Measurements from ENCODE around the gene NCAPD3. TPM values are rescaled to one million over a fixed set of nuclear protein-coding genes. Genes with fewer than 3 reads are reported as not detected.

NCAPD3 gene, protein sequence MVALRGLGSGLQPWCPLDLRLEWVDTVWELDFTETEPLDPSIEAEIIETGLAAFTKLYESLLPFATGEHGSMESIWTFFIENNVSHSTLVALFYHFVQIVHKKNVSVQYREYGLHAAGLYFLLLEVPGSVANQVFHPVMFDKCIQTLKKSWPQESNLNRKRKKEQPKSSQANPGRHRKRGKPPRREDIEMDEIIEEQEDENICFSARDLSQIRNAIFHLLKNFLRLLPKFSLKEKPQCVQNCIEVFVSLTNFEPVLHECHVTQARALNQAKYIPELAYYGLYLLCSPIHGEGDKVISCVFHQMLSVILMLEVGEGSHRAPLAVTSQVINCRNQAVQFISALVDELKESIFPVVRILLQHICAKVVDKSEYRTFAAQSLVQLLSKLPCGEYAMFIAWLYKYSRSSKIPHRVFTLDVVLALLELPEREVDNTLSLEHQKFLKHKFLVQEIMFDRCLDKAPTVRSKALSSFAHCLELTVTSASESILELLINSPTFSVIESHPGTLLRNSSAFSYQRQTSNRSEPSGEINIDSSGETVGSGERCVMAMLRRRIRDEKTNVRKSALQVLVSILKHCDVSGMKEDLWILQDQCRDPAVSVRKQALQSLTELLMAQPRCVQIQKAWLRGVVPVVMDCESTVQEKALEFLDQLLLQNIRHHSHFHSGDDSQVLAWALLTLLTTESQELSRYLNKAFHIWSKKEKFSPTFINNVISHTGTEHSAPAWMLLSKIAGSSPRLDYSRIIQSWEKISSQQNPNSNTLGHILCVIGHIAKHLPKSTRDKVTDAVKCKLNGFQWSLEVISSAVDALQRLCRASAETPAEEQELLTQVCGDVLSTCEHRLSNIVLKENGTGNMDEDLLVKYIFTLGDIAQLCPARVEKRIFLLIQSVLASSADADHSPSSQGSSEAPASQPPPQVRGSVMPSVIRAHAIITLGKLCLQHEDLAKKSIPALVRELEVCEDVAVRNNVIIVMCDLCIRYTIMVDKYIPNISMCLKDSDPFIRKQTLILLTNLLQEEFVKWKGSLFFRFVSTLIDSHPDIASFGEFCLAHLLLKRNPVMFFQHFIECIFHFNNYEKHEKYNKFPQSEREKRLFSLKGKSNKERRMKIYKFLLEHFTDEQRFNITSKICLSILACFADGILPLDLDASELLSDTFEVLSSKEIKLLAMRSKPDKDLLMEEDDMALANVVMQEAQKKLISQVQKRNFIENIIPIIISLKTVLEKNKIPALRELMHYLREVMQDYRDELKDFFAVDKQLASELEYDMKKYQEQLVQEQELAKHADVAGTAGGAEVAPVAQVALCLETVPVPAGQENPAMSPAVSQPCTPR (N-terminal part only)
- 10 to 100 TPM; 25.7 to 29.6 TPM for total RNA-seq
- polyA plus RNA-seq (2013, experiment 1 of 2): 20.8 TPM
- polyA plus RNA-seq (2013, experiment 2 of 2): 29.7 TPM
- total RNA-seq: 22.9 to 290 (median 94.7) reads per million in 172 experiments

DNA sequence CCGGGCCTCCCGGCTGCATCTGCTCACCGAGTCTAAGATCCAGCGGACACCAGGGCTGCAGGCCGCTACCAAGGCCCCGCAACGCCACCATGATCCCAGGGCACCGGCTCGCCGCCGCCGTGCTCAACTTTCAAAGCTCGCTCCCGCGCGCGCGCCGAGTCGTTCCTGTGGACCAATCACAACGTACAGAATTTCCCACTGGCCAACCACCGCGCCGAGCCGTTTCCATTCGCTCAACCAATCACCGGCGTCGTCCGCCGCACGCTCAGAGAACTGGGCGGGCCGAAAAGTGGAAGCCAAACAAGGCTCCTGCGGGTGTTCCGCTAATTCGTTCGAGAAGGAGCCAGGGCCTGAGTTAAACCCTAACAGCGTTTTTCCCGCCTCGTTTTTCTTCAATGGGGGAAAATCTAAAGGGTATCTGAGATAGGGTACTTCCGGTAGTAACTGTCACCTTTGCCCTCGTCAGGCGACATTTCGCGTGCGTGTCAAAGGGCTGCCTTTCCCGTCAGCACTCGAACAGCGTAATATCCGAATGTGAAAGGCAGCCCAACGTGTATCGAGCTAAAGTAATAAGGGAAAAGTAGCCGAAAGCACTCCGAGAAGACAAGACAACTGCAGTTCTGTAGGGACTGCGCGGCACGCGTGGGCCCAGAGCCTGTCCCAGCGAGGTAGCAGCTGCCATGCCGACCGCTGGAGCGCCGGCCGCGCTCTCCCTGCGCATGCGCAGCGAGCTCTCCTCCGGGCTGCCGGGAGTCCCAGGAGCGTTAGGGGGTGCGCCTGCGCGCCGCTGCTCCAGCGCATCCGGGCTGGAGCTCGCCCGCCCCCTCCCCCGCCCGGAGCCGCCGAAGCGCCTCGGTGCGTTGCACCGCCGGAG lies at the start of gene NCAPD3, which contains the start of gene VPS26B:
Gene NCAPD3 (minus strand): TSS at position 132 of the 874 bp plus-strand sequence. CDS start 41 bp downstream, at position 91.
Gene VPS26B (plus strand): TSS at position 836 of the 874 bp plus-strand sequence. CDS start 452 bp downstream, outside the sequence.
- Mint-ChIP-seq H3K27me3 (peaks cover 4% of the 10 kb centered on the region), H3K27ac (peak within 1 kb of the TSS; percentile 99), H3K4me1 (ENCODE audit: low read depth) (peaks cover 69% of the 10 kb centered on the region), H3K4me3 (peak within 1 kb of the TSS; percentile 98), H3K36me3 (ENCODE audit: low read depth) (peaks cover 39% of the 10 kb centered on the region), H3K9me3 (no peaks in the 10 kb centered on the region)
- peaks cover 9% of the 10 kb centered on the region for H3K36me3 ChIP-seq (ENCODE audit: insufficient read depth, low read length)
- ChIA-PET CTCF (interaction anchor here (1.3 to 3.2 kb wide), 5 partner anchors 17 to 52 kb away, joined by 4 to 19 read pairs (median 6); partner anchors contain the start of genes ACAD8, GLB1L3 and THYN1), POLR2A (interaction anchor here (0.7 to 4.3 kb wide), 16 partner anchors 10 to 296 kb away, joined by 3 to 94 read pairs (median 6); partner anchors contain the start of genes ACAD8, GLB1L3, JAM3 and THYN1)
- peak within 1 kb of the TSS; percentile 84 for H3K4me3 ChIP-seq (ENCODE audit: low read length)
- H3K9me3 ChIP-seq (ENCODE audit: control insufficient read depth in 1 of 2, insufficient read depth in 1 of 2, low read length in 2 of 2): no peaks in the 10 kb centered on the region
- no peaks in the 10 kb centered on the region for H3K27me3 ChIP-seq (ENCODE audit: control insufficient read depth in 1 of 2, insufficient read depth in 2 of 2, low read length in 2 of 2)
- peak; percentile 80 for ATAC-seq (ENCODE audit: poor library complexity)
- intact Hi-C loops (cut with DNase I, micrococcal nuclease): loop anchor here (1.0 to 10.0 kb wide), 6 partner anchors 29 to 269 kb away; partner anchors contain the start of genes ACAD8 (in 2 of the 2), IGSF9B (in 2 of the 2), THYN1 (in 2 of the 2) and GLB1L3 (in 1 of the 2)
- DNase-seq: peak; percentile 92 to 99 (median 94)
- TF ChIP-seq, protein P1, sequence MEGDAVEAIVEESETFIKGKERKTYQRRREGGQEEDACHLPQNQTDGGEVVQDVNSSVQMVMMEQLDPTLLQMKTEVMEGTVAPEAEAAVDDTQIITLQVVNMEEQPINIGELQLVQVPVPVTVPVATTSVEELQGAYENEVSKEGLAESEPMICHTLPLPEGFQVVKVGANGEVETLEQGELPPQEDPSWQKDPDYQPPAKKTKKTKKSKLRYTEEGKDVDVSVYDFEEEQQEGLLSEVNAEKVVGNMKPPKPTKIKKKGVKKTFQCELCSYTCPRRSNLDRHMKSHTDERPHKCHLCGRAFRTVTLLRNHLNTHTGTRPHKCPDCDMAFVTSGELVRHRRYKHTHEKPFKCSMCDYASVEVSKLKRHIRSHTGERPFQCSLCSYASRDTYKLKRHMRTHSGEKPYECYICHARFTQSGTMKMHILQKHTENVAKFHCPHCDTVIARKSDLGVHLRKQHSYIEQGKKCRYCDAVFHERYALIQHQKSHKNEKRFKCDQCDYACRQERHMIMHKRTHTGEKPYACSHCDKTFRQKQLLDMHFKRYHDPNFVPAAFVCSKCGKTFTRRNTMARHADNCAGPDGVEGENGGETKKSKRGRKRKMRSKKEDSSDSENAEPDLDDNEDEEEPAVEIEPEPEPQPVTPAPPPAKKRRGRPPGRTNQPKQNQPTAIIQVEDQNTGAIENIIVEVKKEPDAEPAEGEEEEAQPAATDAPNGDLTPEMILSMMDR (IDR thresholded peaks at IDR 0.05): no peak
- H3K4me1 ChIP-seq (ENCODE audit: insufficient read depth, low read length): peaks cover 43% of the 10 kb centered on the region
- H3K27ac ChIP-seq (ENCODE audit: low read depth in 1 of 2, low read length in 2 of 2): peak within 1 kb of the TSS; percentile 88 to 96

DNA sequence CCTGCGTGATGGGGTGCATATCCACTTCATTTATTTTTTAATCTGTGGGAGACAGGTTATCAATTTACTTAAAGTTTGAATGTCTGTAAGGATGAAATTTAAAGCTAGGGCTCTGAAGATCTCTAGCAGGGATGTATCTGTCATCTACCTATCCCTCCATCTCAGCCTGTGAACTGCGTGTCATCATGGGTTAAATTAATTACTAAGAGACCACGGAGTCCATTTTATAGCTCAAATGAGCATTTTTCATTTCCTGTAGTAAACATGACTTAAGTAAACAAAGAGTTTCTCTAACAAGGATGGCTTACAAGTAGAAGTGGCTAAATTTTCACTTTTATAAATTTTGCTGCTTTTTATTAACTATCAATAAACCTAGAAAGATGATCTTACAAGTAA lies 49.5 kb upstream of the NCAPD3 start:
- Histone ChIP-seq H3K27me3 (ENCODE audit: control insufficient read depth in 1 of 2, insufficient read depth in 2 of 2, low read length in 2 of 2) (peaks cover 6% of the 10 kb centered on the region in 2 experiments), H3K4me1 (ENCODE audit: insufficient read depth, low read length) (peaks cover 45% of the 10 kb centered on the region), H3K27ac (ENCODE audit: low read depth in 1 of 2, low read length in 2 of 2) (no peak overlapping the region), H3K4me3 (ENCODE audit: low read length) (no peak overlapping the region), H3K9me3 (ENCODE audit: control insufficient read depth in 1 of 2, insufficient read depth in 1 of 2, low read length in 2 of 2) (peaks cover under 1 to 16% of the 10 kb centered on the region in 2 experiments), H3K36me3 (ENCODE audit: insufficient read depth, low read length) (no peaks in the 10 kb centered on the region)
- DNase-seq (no peak), ATAC-seq (ENCODE audit: poor library complexity) (no peak)
- H3K4me1 Mint-ChIP-seq (ENCODE audit: low read depth): peaks cover 64% of the 10 kb centered on the region
- ChIA-PET CTCF (interaction anchor here (1.0 to 3.4 kb wide), 3 partner anchors 10 to 50 kb away, joined by 3 to 23 read pairs (median 6); partner anchors contain the start of gene NCAPD3), POLR2A (interaction anchor here (0.6 to 7.2 kb wide), 3 partner anchors 16 to 49 kb away, joined by 3 to 54 read pairs (median 44); partner anchors contain the start of genes ACAD8, NCAPD3, THYN1 and VPS26B)
- H3K4me3 Mint-ChIP-seq: peak overlapping the region; percentile 16
- H3K36me3 Mint-ChIP-seq (ENCODE audit: low read depth): peaks cover 12% of the 10 kb centered on the region
- no peaks in the 10 kb centered on the region for H3K9me3 Mint-ChIP-seq
- H3K27me3 Mint-ChIP-seq: peaks cover 3% of the 10 kb centered on the region
- intact Hi-C loops (cut with DNase I, micrococcal nuclease): no loop called here
- no peak overlapping the region for H3K27ac Mint-ChIP-seq
- TF ChIP-seq, protein P1 (IDR thresholded peaks at IDR 0.05): no peak
